Activated T-helper 2 cell treated with anti-CD3 and anti-CD28 coated beads, Interferon-gamma antibody, Interleukin-2, Interleukin-4, amounts not matched to agents 10 μg/mL and 5 μg/mL and 100 μg/mL, durations not matched to agents 14 hours and 24 hours and 36 hours (primary cell): Measurements from ENCODE around the gene MYMX. TPM values are rescaled to one million over a fixed set of nuclear protein-coding genes. Genes with fewer than 3 reads are reported as not detected.
"Not testable (repeated sequence)": the region's sequence is repeated elsewhere in the genome, so short reads cannot be mapped to it uniquely, and the experiment has no call there.

Source experiments
- DNase-seq: peaks from one replicate; pipeline ENCODE4 v3.0.0; 2021; ENCODE audit warnings: low spot score
- H3K27ac Mint-ChIP-seq: one replicate; pipeline ENCODE4 v1.8.0; 2021; ENCODE audit warnings: mixed read lengths
- H3K27me3 Mint-ChIP-seq: one replicate; pipeline ENCODE4 v1.8.0; 2021; ENCODE audit warnings: low read depth, mixed read lengths
- H3K36me3 Mint-ChIP-seq: one replicate; pipeline ENCODE4 v1.8.0; 2021; ENCODE audit warnings: low read depth, mixed read lengths
- H3K4me1 Mint-ChIP-seq: one replicate; pipeline ENCODE4 v1.8.0; 2021; ENCODE audit warnings: low read depth, mixed read lengths
- H3K4me3 Mint-ChIP-seq: one replicate; pipeline ENCODE4 v1.8.0; 2021; ENCODE audit warnings: low read depth, mild to moderate bottlenecking, moderate library complexity, mixed read lengths
- H3K9me3 Mint-ChIP-seq: one replicate; pipeline ENCODE4 v1.8.0; 2021; ENCODE audit warnings: mixed read lengths
- intact Hi-C: fragments of 100-400 bp; cut with micrococcal nuclease; formaldehyde crosslinking; loops from one replicate; pipeline ENCODE4 v1.15.1; 2023
- total RNA-seq: library from RNA; stranded (reverse); gene quantifications from 2 replicates; pipeline ENCODE4 v1.2.3, GENCODE V29; 2022

Gene MYMX
- total RNA-seq, 1 donor from 2014 or later, result not detected

GRCh38 chr6:44193307-44193910 is 23.3 kb upstream of the MYMX start:
- Mint-ChIP-seq H3K9me3 (no peaks in the 10 kb centered on the region), H3K27me3 (peaks cover 4% of the 10 kb centered on the region), H3K4me1 (peaks cover 20% of the 10 kb centered on the region), H3K27ac (no peak overlapping the region), H3K36me3 (no peaks in the 10 kb centered on the region), H3K4me3 (no peak overlapping the region)
- intact Hi-C loops, result no loop called here
- no peak for DNase-seq

DNA sequence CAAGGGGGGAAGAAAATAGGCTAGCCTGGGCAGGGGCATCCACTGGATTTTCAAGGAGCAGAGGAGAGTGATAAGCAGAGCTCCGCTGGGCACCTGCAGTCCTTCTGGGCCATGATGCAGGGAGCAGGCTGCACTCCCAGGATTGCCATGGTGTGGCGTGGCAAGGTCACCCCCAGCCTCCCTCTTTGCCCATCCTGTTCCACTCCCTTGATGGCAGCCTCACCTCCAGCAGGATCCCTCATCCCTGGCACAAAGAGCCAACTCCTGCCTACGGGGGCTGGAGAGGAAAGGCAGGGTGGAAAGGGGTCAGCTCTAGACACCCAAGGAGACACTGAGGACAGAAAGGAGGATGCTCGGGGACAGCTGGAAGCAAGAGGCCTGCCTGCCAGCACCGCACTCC is 22.4 kb upstream of the MYMX start:
- no peaks in the 10 kb centered on the region for H3K9me3 Mint-ChIP-seq
- intact Hi-C loops, result no loop called here
- no peaks in the 10 kb centered on the region for H3K36me3 Mint-ChIP-seq
- peaks cover 5% of the 10 kb centered on the region for H3K27me3 Mint-ChIP-seq
- DNase-seq, result no peak
- H3K4me1 Mint-ChIP-seq, result peaks cover 17% of the 10 kb centered on the region
- no peak overlapping the region for H3K27ac Mint-ChIP-seq
- no peak overlapping the region for H3K4me3 Mint-ChIP-seq

DNA sequence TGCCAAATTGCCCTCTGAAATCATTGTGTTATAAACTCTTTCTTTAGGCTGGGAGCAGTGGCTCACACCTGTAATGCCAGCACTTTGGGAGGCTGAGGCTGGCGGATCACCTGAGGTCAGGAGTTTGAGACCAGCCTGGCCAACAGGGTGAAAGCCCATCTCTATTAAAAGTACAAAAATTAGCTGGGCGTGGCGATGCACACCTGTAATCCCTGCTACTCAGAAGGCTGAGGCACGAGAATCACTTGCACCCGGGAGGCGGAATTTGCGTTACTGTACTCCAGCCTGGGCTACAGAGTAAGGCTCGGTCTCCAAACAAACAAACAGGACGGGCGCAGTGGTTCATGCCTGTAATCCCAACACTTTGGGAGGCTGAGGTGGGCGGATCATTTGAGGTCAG is 20.4 kb upstream of the MYMX start:
- DNase-seq, H3K27ac Mint-ChIP-seq, H3K27me3 Mint-ChIP-seq, H3K9me3 Mint-ChIP-seq, H3K36me3 Mint-ChIP-seq, intact Hi-C loops, H3K4me3 Mint-ChIP-seq: not testable (repeated sequence)
- peaks cover 12% of the 10 kb centered on the region for H3K4me1 Mint-ChIP-seq

DNA sequence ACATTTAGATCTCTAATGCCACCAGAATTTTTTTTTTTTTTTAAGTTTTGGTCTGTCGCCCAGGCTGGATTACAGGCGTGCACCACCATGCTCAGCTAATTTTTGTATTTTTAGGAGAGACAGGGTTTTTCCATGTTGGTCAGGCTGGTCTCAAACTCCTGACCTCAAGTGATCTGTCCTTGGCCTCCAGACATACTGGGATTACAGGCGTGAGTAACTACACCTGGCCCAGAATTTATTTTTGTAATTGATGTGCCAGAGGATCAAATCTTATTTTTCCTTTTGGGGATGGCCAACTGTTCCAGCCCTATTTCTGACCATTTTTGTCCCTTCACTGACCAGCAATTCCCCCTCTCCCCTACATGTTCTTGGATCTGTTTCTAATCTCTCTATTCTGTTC is 18.0 kb upstream of the MYMX start:
- Mint-ChIP-seq H3K4me3 (no peak overlapping the region), H3K27ac (no peak overlapping the region), H3K27me3 (peaks cover 8% of the 10 kb centered on the region), H3K9me3 (no peaks in the 10 kb centered on the region), H3K36me3 (no peaks in the 10 kb centered on the region), H3K4me1 (no peaks in the 10 kb centered on the region)
- DNase-seq, result no peak
- intact Hi-C loops, result no loop called here

GRCh38 chr6:44199883-44200282 is 16.8 kb upstream of the MYMX start:
- intact Hi-C loops, result no loop called here
- H3K27me3 Mint-ChIP-seq, result peaks cover 7% of the 10 kb centered on the region

GRCh38 chr6:44201200-44201599 is 15.5 kb upstream of the MYMX start:
- H3K4me3 Mint-ChIP-seq, result no peak overlapping the region
- intact Hi-C loops, result no loop called here

More at GRCh38 chr6:44199883-44200282, 16.8 kb upstream of the MYMX start:
- Mint-ChIP-seq H3K4me3 (no peak overlapping the region), H3K4me1 (peaks cover 10% of the 10 kb centered on the region), H3K36me3 (no peaks in the 10 kb centered on the region), H3K27ac (no peak overlapping the region), H3K9me3 (no peaks in the 10 kb centered on the region)
- no peak for DNase-seq

DNA sequence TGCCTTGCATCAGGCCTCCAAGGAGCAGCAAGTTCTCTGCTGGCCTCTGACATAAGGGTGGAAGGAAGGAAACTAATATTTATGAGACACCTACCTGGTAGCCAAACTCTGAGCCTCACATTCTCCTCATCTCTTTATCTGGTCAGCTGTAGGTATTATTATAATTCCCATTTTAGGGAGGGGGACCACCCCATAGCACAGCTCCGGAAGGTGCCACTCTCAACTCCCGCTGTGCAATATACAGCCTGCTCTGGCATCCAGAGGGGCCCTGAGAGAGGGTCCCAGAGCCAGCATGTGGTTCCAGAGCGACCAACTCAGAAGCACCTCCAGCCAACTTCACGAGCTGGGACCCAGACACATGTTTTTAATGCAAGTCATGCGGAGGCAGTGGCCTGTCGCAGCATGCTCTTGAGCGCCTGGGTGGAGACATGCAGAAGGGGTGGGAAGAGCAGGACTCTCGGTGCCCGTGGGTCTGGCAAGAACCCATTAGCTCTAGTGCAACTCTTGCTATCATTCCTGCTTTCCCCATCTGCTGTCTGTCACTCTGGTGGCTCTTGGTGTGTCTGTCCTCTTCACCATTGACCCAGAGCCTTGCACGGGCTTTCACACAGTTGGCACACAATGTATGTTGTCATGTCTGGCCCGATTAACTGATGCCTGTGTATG is 15.0 kb upstream of the MYMX start:
- Mint-ChIP-seq H3K4me1 (peaks cover 12% of the 10 kb centered on the region), H3K9me3 (no peaks in the 10 kb centered on the region)

More at GRCh38 chr6:44201200-44201599, 15.5 kb upstream of the MYMX start:
- Mint-ChIP-seq H3K9me3 (no peaks in the 10 kb centered on the region), H3K36me3 (no peaks in the 10 kb centered on the region), H3K27ac (no peak overlapping the region), H3K4me1 (peaks cover 11% of the 10 kb centered on the region), H3K27me3 (peaks cover 8% of the 10 kb centered on the region)
- DNase-seq, result no peak

GRCh38 chr6:44202332-44202971 is 14.3 kb upstream of the MYMX start:
- intact Hi-C loops, result no loop called here
- Mint-ChIP-seq H3K4me3 (no peak overlapping the region), H3K36me3 (no peaks in the 10 kb centered on the region), H3K4me1 (peaks cover 12% of the 10 kb centered on the region), H3K9me3 (no peaks in the 10 kb centered on the region), H3K27me3 (peaks cover 8% of the 10 kb centered on the region), H3K27ac (no peak overlapping the region)
- no peak for DNase-seq

More for the DNA sequence above, 15.0 kb upstream of the MYMX start:
- Mint-ChIP-seq H3K27ac (no peak overlapping the region), H3K36me3 (no peaks in the 10 kb centered on the region), H3K4me3 (no peak overlapping the region), H3K27me3 (peaks cover 8% of the 10 kb centered on the region)
- intact Hi-C loops, result no loop called here
- DNase-seq, result no peak

DNA sequence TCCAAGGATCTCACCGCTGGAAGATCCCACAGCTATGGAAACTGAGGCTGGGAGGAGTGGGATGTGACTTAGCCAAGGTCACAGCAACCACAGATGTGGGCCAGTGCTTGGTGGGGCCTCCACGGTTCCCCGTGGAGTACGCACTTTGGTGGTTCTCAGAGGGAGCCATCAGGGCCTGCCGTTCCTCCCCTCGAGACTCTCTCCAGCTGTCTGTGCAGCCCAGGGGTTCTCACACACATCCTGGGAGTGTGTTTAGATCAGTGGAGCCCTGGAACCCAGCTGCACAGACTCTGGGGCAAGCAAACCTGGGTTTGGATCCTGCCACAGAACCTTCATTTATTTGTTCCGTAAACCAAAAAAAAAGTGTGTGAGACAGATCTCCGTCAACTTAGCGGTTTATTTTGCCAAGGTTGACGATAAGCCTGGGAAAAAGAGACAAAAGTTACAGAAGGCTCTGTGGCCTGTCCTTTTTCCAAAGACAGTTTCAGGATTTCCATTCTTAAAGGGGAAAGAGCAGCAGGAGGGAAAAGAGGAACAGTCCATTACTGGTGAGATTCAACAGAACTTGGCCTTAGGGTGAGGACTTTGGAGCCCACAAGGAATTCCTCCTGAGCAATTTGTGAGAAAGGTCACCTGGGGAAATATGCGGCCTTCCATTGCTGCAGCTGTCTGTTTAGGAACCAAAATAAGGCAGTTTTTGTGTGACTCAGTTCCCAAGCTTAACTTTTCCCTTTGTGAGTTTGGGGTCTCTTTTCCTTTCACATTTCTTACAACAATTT is 13.6 kb upstream of the MYMX start:
- Mint-ChIP-seq H3K36me3 (no peaks in the 10 kb centered on the region), H3K27ac (no peak overlapping the region), H3K4me3 (no peak overlapping the region), H3K9me3 (no peaks in the 10 kb centered on the region), H3K27me3 (peaks cover 10% of the 10 kb centered on the region), H3K4me1 (peaks cover 12% of the 10 kb centered on the region)
- intact Hi-C loops, result no loop called here
- DNase-seq, result no peak

- H3K27ac Mint-ChIP-seq, result no peak overlapping the region
- no peaks in the 10 kb centered on the region for H3K36me3 Mint-ChIP-seq
- no peak overlapping the region for H3K4me3 Mint-ChIP-seq
- no peaks in the 10 kb centered on the region for H3K9me3 Mint-ChIP-seq
- no peak for DNase-seq
- H3K4me1 Mint-ChIP-seq, result peaks cover 12% of the 10 kb centered on the region
- peaks cover 16% of the 10 kb centered on the region for H3K27me3 Mint-ChIP-seq
- intact Hi-C loops, result no loop called here
These were observed 12.8 kb upstream of the MYMX start for GRCh38 chr6:44203955-44204354.

- H3K9me3 Mint-ChIP-seq, result no peaks in the 10 kb centered on the region
- intact Hi-C loops, result no loop called here
- DNase-seq, result no peak
- H3K4me1 Mint-ChIP-seq, result peaks cover 12% of the 10 kb centered on the region
- peaks cover 17% of the 10 kb centered on the region for H3K27me3 Mint-ChIP-seq
- H3K4me3 Mint-ChIP-seq, result no peak overlapping the region
- no peak overlapping the region for H3K27ac Mint-ChIP-seq
- H3K36me3 Mint-ChIP-seq, result no peaks in the 10 kb centered on the region
These were observed 8.8 kb upstream of the MYMX start for GRCh38 chr6:44207966-44208365.

DNA sequence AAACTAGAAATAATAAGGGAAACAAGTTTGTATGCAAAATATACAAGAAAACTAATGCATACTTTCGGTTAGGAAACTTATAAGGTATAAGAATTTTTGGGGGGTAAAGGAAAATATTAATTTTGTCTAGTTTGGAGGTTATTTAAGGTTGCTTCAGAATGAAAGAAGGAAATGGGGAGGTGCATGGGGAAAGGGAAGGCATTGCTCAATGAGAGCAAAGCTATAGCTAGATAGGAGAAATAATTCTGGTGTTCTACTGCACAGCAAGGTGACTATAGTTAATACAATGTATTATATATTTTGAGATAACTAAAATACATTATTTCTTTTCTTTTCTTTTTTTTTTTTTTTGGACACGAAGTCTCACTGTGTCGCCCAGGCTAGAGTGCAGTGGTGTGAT is 5.4 kb upstream of the MYMX start:
- H3K27me3 Mint-ChIP-seq, result peaks cover 16% of the 10 kb centered on the region
- no peak overlapping the region for H3K27ac Mint-ChIP-seq
- intact Hi-C loops, result no loop called here
- H3K4me1 Mint-ChIP-seq, result peaks cover 1% of the 10 kb centered on the region
- no peaks in the 10 kb centered on the region for H3K9me3 Mint-ChIP-seq
- no peak for DNase-seq
- H3K4me3 Mint-ChIP-seq, result no peak overlapping the region
- H3K36me3 Mint-ChIP-seq, result no peaks in the 10 kb centered on the region

DNA sequence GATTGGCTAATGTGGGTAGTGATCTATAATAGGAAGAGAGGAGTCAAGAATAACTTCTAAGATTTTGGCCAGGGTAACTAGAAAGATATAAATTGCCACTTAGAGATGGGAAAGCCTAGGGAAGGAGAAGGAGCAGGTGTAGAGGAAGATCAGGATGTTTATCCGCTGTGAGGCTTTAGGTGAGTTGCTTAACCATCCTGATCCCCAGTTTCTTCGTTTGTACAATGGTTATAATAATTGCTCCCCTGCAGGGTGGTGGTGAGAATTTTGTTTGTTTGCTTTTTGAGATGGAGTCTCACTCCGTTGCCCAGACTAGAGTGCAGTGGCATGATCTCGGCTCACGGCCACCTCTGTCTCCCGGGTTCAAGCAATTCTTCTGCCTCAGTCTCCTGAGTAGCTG is 2.4 kb upstream of the MYMX start:
- Mint-ChIP-seq H3K27me3 (peaks cover 17% of the 10 kb centered on the region), H3K27ac (no peak overlapping the region), H3K4me3 (no peak overlapping the region), H3K9me3 (no peaks in the 10 kb centered on the region), H3K4me1 (peaks cover 10% of the 10 kb centered on the region), H3K36me3 (no peaks in the 10 kb centered on the region)
- no peak for DNase-seq
- intact Hi-C loops, result no loop called here
